PC-9 (cell line): Measurements from ENCODE around the gene OAS2. TPM values are rescaled to one million over a fixed set of nuclear protein-coding genes. Genes with fewer than 3 reads are reported as not detected.

Source experiments
- BruUV-seq: library from RNA; stranded (reverse); fragments of 400-500 nt; replicated peaks from 2 replicates; lab custom pipeline; 2021; lab: Mats Ljungman, UMichigan
- CTCF ChIA-PET: fragments of 300-600 bp; sonication (Branson Sonifier 250); formaldehyde crosslinking; loops from one replicate; lab custom pipeline; 2022; ENCODE audit warnings: antibody characterized with exemption; lab: Charles Lee
- POLR2A ChIA-PET: fragments of 300-600 bp; sonication (Branson Sonifier 250); formaldehyde crosslinking; loops from one replicate; lab custom pipeline; 2022; ENCODE audit warnings: antibody characterized with exemption; ENCODE audit not compliant: unreplicated experiment; lab: Charles Lee
- DNase-seq, 2 experiments: peaks; one replicate each; pipeline versions ENCODE4 v3.0.0 to v3.0.0-alpha.2; 2015 to 2022; ENCODE audit warnings: mixed read lengths in 1 of 2
- H2AFZ ChIP-seq: fragments of 200-600 bp; sonication (generic); 2 replicates; pipeline ENCODE4 v1.8.1; 2017; ENCODE audit warnings: antibody characterized with exemption
- H3F3A ChIP-seq: fragments of 200-600 bp; sonication (generic); 2 replicates; pipeline ENCODE4 v1.8.1; 2017; ENCODE audit warnings: antibody characterized with exemption, mild to moderate bottlenecking, low read depth; ENCODE audit not compliant: insufficient read depth
- H3K27ac ChIP-seq: fragments of 200-600 bp; sonication (generic); 2 replicates; pipeline ENCODE4 v1.6.1; 2016; ENCODE audit warnings: mixed run types
- H3K27me3 ChIP-seq: fragments of 200-600 bp; sonication (generic); 2 replicates; pipeline ENCODE4 v1.6.1; 2016; ENCODE audit warnings: low read depth, mixed run types; ENCODE audit not compliant: insufficient read depth
- H3K36me3 ChIP-seq: fragments of 200-600 bp; sonication (generic); 2 replicates; pipeline ENCODE4 v1.6.1; 2016; ENCODE audit warnings: low read depth, mixed run types
- H3K4me1 ChIP-seq: fragments of 200-600 bp; sonication (generic); replicated peaks from 2 replicates; pipeline ENCODE4 v1.6.1; 2016; ENCODE audit warnings: mixed run types; ENCODE audit not compliant: insufficient read depth
- H3K4me2 ChIP-seq: fragments of 200-600 bp; sonication (generic); 2 replicates; pipeline ENCODE4 v1.6.1; 2017; ENCODE audit warnings: mixed run types
- H3K4me3 ChIP-seq: fragments of 200-600 bp; sonication (generic); 2 replicates; pipeline ENCODE4 v1.6.1; 2016; ENCODE audit warnings: mixed run types
- H3K79me2 ChIP-seq: fragments of 200-600 bp; sonication (generic); 2 replicates; pipeline ENCODE4 v1.6.1; 2017; ENCODE audit warnings: low read depth, mixed run types
- H3K9me2 ChIP-seq: fragments of 200-600 bp; sonication (generic); 2 replicates; pipeline ENCODE4 v1.8.1; 2017; ENCODE audit warnings: mild to moderate bottlenecking; ENCODE audit not compliant: insufficient read depth
- H3K9me3 ChIP-seq: fragments of 200-600 bp; sonication (generic); 2 replicates; pipeline ENCODE4 v1.8.1; 2016; ENCODE audit warnings: low read depth; ENCODE audit not compliant: insufficient read depth
- H4K20me1 ChIP-seq: fragments of 200-600 bp; sonication (generic); 2 replicates; pipeline ENCODE4 v1.8.1; 2017; ENCODE audit not compliant: insufficient read depth
- EZH2 ChIP-seq: fragments of 200-600 bp; sonication (generic); IDR thresholded peaks from 2 replicates; pipeline ENCODE4 v1.8.0; 2017; ENCODE audit warnings: antibody characterized with exemption, low read depth
- intact Hi-C: fragments of 100-400 bp; cut with micrococcal nuclease; formaldehyde crosslinking; loops from one replicate; pipeline ENCODE4 v1.10.0; 2022; ENCODE audit not compliant: unreplicated experiment
- total RNA-seq: library from RNA; stranded (reverse); gene quantifications from 2 replicates; pipeline ENCODE4 v1.2.3, GENCODE V29; 2021
- TF ChIP-seq, protein P1 (sequence below): fragments of 200-600 bp; sonication (generic); conservative IDR thresholded peaks from 2 replicates; pipeline ENCODE4 v1.6.1; 2017; ENCODE audit warnings: mixed run types, antibody characterized with exemption, mild to moderate bottlenecking, moderate library complexity

Gene OAS2
- total RNA-seq, 1 experiment from 2014 or later, result 0.98 TPM

DNA sequence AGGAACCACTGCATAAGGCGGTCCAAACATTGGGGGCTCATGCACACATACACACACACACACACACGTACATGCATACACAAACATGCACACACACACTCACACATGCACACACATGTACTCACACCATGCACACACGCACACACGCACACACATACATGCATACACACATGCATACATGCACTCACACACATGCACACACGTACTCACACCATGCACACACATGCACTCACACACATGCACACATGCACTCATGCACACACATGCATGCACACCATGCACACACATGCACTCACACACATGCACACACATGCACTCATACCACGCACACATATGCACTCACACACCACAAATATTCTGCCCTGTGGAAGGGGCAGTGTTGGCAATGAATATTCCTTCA, 22.1 kb downstream of the OAS2 start:
- no peaks in the 10 kb centered on the region for H3K79me2 ChIP-seq
- no TSS peak for BruUV-seq
- H2AFZ ChIP-seq, result no peak overlapping the region
- CTCF ChIA-PET, result no interaction called here
- no peaks in the 10 kb centered on the region; the same call in 1 of the 2 replicates for H3K9me2 ChIP-seq
- no peak overlapping the region for H3K4me2 ChIP-seq
- TF ChIP-seq, protein P1, sequence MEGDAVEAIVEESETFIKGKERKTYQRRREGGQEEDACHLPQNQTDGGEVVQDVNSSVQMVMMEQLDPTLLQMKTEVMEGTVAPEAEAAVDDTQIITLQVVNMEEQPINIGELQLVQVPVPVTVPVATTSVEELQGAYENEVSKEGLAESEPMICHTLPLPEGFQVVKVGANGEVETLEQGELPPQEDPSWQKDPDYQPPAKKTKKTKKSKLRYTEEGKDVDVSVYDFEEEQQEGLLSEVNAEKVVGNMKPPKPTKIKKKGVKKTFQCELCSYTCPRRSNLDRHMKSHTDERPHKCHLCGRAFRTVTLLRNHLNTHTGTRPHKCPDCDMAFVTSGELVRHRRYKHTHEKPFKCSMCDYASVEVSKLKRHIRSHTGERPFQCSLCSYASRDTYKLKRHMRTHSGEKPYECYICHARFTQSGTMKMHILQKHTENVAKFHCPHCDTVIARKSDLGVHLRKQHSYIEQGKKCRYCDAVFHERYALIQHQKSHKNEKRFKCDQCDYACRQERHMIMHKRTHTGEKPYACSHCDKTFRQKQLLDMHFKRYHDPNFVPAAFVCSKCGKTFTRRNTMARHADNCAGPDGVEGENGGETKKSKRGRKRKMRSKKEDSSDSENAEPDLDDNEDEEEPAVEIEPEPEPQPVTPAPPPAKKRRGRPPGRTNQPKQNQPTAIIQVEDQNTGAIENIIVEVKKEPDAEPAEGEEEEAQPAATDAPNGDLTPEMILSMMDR, result no peak
- no peak for TF ChIP-seq EZH2
- H4K20me1 ChIP-seq, result no peaks in the 10 kb centered on the region
- no peaks in the 10 kb centered on the region for H3K4me1 ChIP-seq
- H3K36me3 ChIP-seq, result no peaks in the 10 kb centered on the region
- no peaks in the 10 kb centered on the region for H3F3A ChIP-seq
- POLR2A ChIA-PET, result no interaction called here
- peaks cover 47% of the 10 kb centered on the region for H3K27me3 ChIP-seq
- intact Hi-C loops, result no loop called here
- no peak overlapping the region for H3K4me3 ChIP-seq
- no peaks in the 10 kb centered on the region for H3K9me3 ChIP-seq
- no peak overlapping the region for H3K27ac ChIP-seq
- DNase-seq, result no peak

- Histone ChIP-seq H3K27me3 (peaks cover 47% of the 10 kb centered on the region), H3K36me3 (no peaks in the 10 kb centered on the region), H3K4me1 (no peaks in the 10 kb centered on the region), H3K9me3 (no peaks in the 10 kb centered on the region), H3K27ac (no peak overlapping the region), H2AFZ (no peak overlapping the region), H3K79me2 (no peaks in the 10 kb centered on the region), H3K4me3 (no peak overlapping the region), H3K9me2 (no peaks in the 10 kb centered on the region; the same call in 1 of the 2 replicates), H3F3A (no peaks in the 10 kb centered on the region), H4K20me1 (no peaks in the 10 kb centered on the region), H3K4me2 (no peak overlapping the region)
- ChIA-PET POLR2A (no interaction called here), CTCF (interaction anchor here (0.6 kb wide), 3 partner anchors 134 to 233 kb away, joined by 3 to 5 read pairs (median 3); partner anchors contain the start of gene RASAL1)
- no peak for DNase-seq
- TF ChIP-seq, protein P1, result no peak
- no peak for TF ChIP-seq EZH2
- intact Hi-C loops, result no loop called here
- no TSS peak for BruUV-seq
These were observed 23.8 kb downstream of the OAS2 start for GRCh38 chr12:113002155-113002554.

DNA sequence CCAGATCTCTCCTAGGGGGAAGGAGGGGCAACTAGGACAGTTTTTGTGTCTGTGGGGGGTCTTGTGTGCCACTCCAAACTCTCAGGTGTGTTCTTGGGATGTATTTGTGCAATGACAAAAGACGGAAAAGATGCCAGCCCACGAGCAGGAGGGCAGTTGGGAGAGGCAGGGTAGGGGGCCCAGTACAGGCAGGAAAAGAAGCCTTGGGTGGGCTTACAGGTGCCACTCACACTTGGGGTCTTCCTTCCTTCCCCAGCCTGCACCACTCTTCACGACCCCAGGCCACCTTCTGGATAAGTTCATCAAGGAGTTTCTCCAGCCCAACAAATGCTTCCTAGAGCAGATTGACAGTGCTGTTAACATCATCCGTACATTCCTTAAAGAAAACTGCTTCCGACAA, 24.4 kb downstream of the OAS2 start:
- POLR2A ChIA-PET, result no interaction called here
- H3F3A ChIP-seq, result no peaks in the 10 kb centered on the region
- peaks cover 44% of the 10 kb centered on the region for H3K27me3 ChIP-seq
- no peaks in the 10 kb centered on the region; the same call in 1 of the 2 replicates for H3K9me2 ChIP-seq
- no peak overlapping the region for H3K4me3 ChIP-seq
- intact Hi-C loops, result no loop called here
- no peak for DNase-seq
- no peak overlapping the region for H2AFZ ChIP-seq
- no peak overlapping the region for H3K27ac ChIP-seq
- H3K9me3 ChIP-seq, result no peaks in the 10 kb centered on the region
- no peaks in the 10 kb centered on the region for H3K4me1 ChIP-seq
- BruUV-seq, result no TSS peak
- CTCF ChIA-PET, result no interaction called here
- no peaks in the 10 kb centered on the region for H3K36me3 ChIP-seq
- no peaks in the 10 kb centered on the region for H4K20me1 ChIP-seq
- no peak overlapping the region for H3K4me2 ChIP-seq
- H3K79me2 ChIP-seq, result no peaks in the 10 kb centered on the region
- TF ChIP-seq EZH2, result no peak
- TF ChIP-seq, protein P1, result no peak
